ENCODE data around the gene NFE2L2.

Gene NFE2L2

GRCh38 chr2:177264693-177265587, at the start of gene NFE2L2:
TSS of gene NFE2L2 (minus strand) at chr2:177264727. CDS start at chr2:177264576, 151 bp downstream.
- peak; percentile 93 for DNase-seq

DNA sequence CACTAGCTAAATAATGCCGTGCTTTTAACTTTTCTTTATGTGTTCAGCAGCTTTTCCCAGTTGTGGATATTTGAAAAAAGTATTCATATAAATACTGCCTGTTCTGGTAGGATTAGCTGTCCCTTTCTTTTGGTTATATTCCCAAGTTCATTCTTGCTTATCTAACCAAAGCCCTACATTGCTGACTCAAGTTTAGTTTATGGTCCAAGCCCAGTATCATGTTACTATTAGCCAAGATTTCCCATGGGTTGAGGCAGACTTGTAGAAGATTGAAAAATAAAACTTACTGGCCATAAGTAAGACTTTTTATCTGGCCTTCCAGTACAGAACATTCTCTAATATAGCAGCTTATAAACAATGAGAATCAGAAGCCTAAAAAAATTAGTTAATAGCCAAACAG, 49.7 kb upstream of the NFE2L2 start:
- DNase-seq = no peak

- DNase-seq = no peak
Observed at GRCh38 chr2:177313162-177313781, 48.7 kb upstream of the NFE2L2 start.

- DNase-seq = no peak
Observed at GRCh38 chr2:177312562-177312961, 48.0 kb upstream of the NFE2L2 start.

DNA sequence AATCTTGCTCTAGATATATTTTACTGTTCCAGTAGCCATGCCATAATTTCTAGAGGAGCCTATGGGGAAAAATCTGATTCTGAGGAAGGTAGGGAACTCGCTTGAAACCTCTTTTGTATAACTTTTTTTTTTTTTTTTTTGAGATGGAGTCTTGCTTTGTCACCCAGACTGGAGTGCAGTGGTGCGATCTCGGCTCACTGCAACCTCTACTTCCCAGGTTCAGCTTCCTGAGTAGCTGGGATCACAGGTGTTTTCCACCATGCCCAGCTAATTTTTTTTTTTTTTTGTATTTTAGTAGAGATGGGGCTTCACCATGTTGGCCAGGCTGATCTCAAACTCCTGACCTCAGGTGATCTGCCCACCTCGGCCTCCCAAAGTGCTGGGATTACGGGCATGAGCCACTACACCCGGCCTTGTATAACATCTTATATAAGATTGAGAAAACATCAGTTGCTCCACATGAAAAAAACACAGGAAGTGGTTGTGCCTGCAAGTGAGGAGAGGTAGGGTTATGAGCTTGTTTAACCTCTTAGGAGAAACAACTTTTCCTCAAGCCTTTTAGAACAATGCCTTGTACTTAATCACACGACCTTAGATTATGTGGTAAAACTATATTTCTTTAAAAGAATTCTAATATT, 45.3 kb upstream of the NFE2L2 start:
- DNase-seq = peak; percentile 46

DNA sequence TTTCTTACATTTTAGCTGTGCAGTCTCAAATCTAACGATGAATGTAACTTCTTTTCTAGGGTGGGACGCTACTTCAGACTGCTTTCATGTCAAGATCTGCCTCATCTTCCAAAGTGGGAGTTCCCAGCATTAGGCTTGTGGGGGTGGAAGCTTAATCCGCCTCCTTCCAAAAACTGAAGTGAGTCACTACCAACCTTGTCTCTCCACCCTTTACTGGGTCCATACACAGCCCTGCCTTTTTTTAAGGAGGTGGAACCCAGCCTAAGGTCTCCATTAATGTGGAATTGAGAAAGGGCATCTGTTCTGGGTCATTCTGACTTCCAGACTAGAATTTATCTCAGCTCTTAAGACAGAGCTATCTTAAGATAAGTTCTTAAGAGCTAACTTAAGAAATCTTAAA, 42.0 kb upstream of the NFE2L2 start:
- no peak for DNase-seq

DNA sequence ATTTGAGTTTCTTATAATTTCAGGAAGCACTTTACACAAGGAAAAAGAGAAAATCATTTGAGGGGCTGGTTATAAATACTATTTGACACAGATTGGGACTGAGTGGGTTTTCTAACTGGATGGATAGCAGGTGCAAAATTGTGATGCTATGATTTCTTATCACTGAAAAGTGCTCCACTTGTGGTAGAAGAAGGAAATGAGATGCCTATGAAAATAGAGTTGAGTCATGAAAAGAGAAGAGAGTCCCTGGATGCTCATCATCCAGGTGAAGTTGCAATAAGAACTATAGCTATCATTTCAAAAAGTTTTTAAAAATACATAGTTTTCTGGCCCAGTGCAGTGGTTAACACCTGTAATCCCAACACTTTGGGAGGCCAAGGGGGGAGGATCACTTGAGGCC, 39.4 kb upstream of the NFE2L2 start:
- no peak for DNase-seq

DNA sequence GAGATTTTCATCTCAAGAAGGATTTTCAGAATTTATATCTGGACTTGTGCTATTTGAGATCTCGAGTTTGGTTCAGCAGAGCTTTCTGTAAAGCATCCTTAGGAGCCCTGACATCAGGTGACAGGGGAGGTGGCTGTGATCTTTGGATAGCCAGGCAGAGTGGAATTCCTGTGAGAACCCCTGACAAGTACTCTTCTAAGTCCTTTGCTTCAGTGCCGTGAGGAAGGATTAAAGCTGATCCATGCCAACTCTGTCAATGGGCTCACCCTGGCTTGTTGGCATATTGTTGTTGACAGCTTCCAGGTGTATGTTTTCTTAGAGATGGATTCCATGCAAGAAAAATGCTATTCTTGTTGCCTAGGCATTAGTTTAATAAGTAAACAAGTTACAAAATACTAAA, 38.0 kb upstream of the NFE2L2 start:
- DNase-seq = no peak

DNA sequence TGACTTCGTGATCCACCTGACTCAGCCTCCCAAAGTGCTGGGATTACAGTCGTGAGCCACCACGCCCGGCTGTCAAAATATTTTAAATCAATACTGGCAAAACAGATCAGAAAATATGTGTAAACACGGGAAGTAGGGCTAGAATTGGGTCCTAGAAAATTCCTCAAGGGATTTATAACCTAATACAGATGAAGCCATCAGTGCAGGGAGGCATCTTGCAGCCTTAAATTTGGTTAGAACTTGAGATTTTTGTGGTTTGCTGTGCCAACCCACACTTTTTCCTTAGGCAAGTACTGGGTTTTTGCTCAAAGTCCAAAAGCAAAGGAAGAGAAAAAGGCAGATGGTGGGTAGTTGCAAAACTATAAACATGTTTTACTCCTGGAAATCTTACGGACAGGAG, 33.7 kb upstream of the NFE2L2 start:
- no peak for DNase-seq

DNA sequence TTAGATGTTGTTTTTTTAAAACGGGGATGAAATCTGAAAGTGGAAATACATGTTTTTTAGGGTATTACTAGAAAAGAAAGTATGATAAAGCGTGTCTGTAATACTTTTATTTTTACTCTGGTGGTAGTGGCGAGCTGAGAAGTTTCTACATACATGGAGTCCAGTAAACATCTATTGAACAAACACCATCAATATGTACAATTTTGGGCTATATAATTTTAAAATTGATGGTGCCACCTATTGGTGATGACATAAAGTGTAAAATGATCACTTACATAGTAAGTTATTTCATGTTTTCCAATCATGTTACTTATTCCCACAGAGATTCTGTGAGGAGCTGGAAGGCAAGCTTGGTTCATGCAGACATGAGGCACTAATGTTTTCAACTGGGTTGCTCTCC, 31.5 kb upstream of the NFE2L2 start:
- DNase-seq = peak; percentile 60

GRCh38 chr2:177295484-177295883, 31.0 kb upstream of the NFE2L2 start:
- DNase-seq = no peak

DNA sequence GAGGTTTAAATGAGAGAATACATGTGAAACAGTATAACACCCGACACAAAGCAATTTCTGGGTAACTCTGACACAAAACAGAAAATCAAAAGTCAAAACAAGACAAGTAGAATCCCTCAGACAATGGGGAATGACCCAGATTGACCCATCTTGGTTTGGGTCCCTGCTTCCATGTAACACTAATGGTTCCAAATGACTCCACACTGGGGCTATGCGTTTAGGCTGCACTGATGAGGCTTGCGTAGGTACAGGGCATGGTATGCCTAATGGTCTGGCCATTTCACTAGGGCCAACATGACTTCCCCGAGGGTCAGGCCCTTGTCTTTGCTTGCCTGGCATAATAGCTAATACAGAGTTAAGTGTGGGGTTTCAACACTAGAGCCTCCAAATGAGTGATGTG, 27.2 kb upstream of the NFE2L2 start:
- no peak for DNase-seq

- DNase-seq = peak; percentile 12
Observed at GRCh38 chr2:177289824-177290628, 25.5 kb upstream of the NFE2L2 start.

GRCh38 chr2:177287814-177288213, 23.3 kb upstream of the NFE2L2 start:
- DNase-seq = no peak

DNA sequence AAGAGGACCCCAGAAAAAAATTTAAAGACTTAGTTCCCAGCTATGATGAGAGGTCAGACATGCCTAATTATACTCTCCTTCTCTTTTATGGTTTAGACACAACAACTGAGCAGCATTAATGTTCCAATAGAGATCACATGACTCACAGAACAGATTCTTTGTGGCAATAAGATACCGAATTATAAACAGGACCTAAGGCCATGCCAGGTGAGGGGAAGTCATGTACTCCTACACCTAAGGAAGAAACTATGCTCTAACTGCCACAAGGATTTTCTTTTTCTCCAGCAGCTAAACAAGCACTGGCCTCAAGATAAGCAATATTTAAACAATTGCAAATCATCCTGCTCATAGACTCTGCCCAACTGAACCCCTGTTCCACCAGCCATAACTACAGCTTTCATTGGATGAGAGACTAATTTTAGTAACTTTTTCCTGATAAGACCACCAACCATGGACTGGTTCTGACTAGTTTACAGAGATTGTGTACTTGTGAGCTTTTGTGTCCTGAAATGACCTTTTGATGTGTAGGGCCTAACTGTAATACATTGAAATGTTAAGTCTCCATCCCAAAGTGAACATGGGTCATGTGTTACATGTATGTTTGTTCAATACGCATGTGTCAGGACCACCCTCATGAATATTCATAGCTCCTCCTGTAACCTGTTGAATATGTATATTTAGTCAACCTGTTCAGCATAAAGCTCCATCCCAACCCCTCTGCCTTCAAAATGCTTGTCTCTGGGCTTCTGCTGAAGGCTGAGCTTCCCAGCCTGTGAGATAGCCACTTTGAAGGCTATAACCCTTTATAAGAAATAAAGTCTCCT, 21.6 kb upstream of the NFE2L2 start:
- DNase-seq = no peak

- DNase-seq = no peak
Observed at GRCh38 chr2:177284531-177284930, 20.0 kb upstream of the NFE2L2 start.

GRCh38 chr2:177283906-177284305, 19.4 kb upstream of the NFE2L2 start:
- DNase-seq = no peak

- DNase-seq = no peak
Observed at GRCh38 chr2:177282787-177283572, 18.5 kb upstream of the NFE2L2 start.

DNA sequence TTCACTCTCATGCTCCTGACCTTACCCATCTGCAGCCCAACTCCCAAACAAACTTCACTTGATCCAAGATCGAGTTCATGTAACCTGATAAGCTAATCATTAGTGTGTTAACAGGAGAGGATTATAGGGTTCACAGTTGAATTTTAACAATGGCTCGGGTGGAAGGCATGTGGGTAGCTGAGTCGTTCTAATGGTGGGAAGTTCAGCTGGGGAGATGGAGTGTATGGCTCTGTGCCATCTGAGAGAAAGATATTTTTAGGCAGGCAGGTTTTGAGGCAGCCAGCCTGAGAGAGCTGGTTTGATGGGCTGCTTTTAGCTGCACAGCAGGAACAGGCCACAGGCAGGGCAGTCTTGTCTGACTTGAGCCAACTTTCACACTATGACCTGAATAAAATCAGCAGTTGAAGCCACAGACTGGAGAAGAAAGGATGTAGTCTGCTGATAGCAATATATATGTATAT, 17.7 kb upstream of the NFE2L2 start:
- no peak for DNase-seq

- no peak for DNase-seq
Observed at GRCh38 chr2:177281400-177282180, 17.1 kb upstream of the NFE2L2 start.
